KMS-11 (cell line): Measurements from ENCODE around the gene AMHR2.

Experiments used
- H2AFZ ChIP-seq: fragments of 200-600 bp; sonication (generic); 2 replicates; pipeline ENCODE4 v1.6.1; 2016; ENCODE audit warnings: antibody characterized with exemption, mixed run types, low read depth
- H3K27ac ChIP-seq: fragments of 200-600 bp; sonication (generic); 2 replicates; pipeline ENCODE4 v1.6.1; 2016; ENCODE audit warnings: mild to moderate bottlenecking, mixed run types
- H3K27me3 ChIP-seq: fragments of 200-600 bp; sonication (generic); 2 replicates; pipeline ENCODE4 v1.6.1; 2017; ENCODE audit warnings: mild to moderate bottlenecking, low read depth, mixed run types, moderate library complexity; ENCODE audit not compliant: insufficient read depth
- H3K36me3 ChIP-seq: fragments of 200-600 bp; sonication (generic); 2 replicates; pipeline ENCODE4 v1.6.1; 2017; ENCODE audit warnings: mild to moderate bottlenecking, mixed run types; ENCODE audit not compliant: insufficient read depth
- H3K4me1 ChIP-seq: fragments of 200-600 bp; sonication (generic); 2 replicates; pipeline ENCODE4 v1.6.1; 2016; ENCODE audit warnings: mild to moderate bottlenecking, low read depth, mixed run types; ENCODE audit not compliant: poor library complexity, severe bottlenecking
- H3K4me2 ChIP-seq: fragments of 200-600 bp; sonication (generic); 2 replicates; pipeline ENCODE4 v1.7.0; 2016; ENCODE audit warnings: mild to moderate bottlenecking, mixed run types
- H3K4me3 ChIP-seq: fragments of 200-600 bp; sonication (generic); IDR thresholded peaks from 2 replicates; pipeline ENCODE4 v1.6.1; 2017; ENCODE audit warnings: low read depth, low read length, mixed read lengths; ENCODE audit not compliant: insufficient read depth
- H3K79me2 ChIP-seq: fragments of 200-600 bp; sonication (generic); 2 replicates; pipeline ENCODE4 v1.6.1; 2016; ENCODE audit warnings: low read depth, mixed run types; ENCODE audit not compliant: insufficient read depth
- H3K9ac ChIP-seq: fragments of 200-600 bp; sonication (generic); 2 replicates; pipeline ENCODE4 v1.6.1; 2016; ENCODE audit warnings: mild to moderate bottlenecking, mixed run types
- H4K20me1 ChIP-seq: fragments of 200-600 bp; sonication (generic); 2 replicates; pipeline ENCODE4 v1.6.1; 2016; ENCODE audit warnings: mild to moderate bottlenecking, mixed run types; ENCODE audit not compliant: insufficient read depth
- CTCF ChIP-seq: fragments of 200-600 bp; sonication (generic); conservative IDR thresholded peaks from 2 replicates; pipeline ENCODE4 v1.6.1; 2017; ENCODE audit warnings: low read depth, mild to moderate bottlenecking, antibody characterized with exemption, low read length, moderate library complexity, mixed read lengths

AMHR2 gene

GRCh38 chr12:53451661-53452158, 28.1 kb downstream of the AMHR2 start, which contains the start of gene PCBP2:
Gene PCBP2, plus strand, starts transcription at chr12:53452102. Its CDS starts 2,699 bp downstream, at chr12:53454801.
- H2AFZ ChIP-seq, result peak within 1 kb of the TSS; percentile 9; the same call in 1 of the 2 replicates
- H3K4me1 ChIP-seq, result peaks cover 44% of the 10 kb centered on the region
- H3K4me3 ChIP-seq, result no peak within 1 kb of the TSS
- peaks cover 34% of the 10 kb centered on the region for H4K20me1 ChIP-seq
- peaks cover 29% of the 10 kb centered on the region for H3K36me3 ChIP-seq
- peak within 1 kb of the TSS; percentile 86 for H3K27ac ChIP-seq
- no peaks in the 10 kb centered on the region for H3K27me3 ChIP-seq
- TF ChIP-seq CTCF, result peak; percentile 97
- peaks cover 46% of the 10 kb centered on the region for H3K79me2 ChIP-seq
- peak within 1 kb of the TSS; percentile 93 for H3K4me2 ChIP-seq
- peak within 1 kb of the TSS; percentile 93 for H3K9ac ChIP-seq

- H3K27me3 ChIP-seq, result no peaks in the 10 kb centered on the region
- TF ChIP-seq CTCF, result peak; percentile 81
- peaks cover 37% of the 10 kb centered on the region for H3K36me3 ChIP-seq
- peaks cover 53% of the 10 kb centered on the region for H3K79me2 ChIP-seq
- peak overlapping the region; percentile 93 for H3K4me2 ChIP-seq
- H4K20me1 ChIP-seq, result peaks cover 41% of the 10 kb centered on the region
- H3K4me1 ChIP-seq, result peaks cover 51% of the 10 kb centered on the region
- H3K9ac ChIP-seq, result peak overlapping the region; percentile 93
- H3K4me3 ChIP-seq, result no peak overlapping the region
- peak overlapping the region; percentile 86 for H3K27ac ChIP-seq
- no peak overlapping the region for H2AFZ ChIP-seq
These were observed 28.8 kb downstream of the AMHR2 start for GRCh38 chr12:53452159-53453077.

GRCh38 chr12:53453953-53454640, 30.4 kb downstream of the AMHR2 start:
- H3K4me3 ChIP-seq, result no peak overlapping the region
- H3K36me3 ChIP-seq, result peaks cover 53% of the 10 kb centered on the region
- H2AFZ ChIP-seq, result no peak overlapping the region
- peaks cover 53% of the 10 kb centered on the region for H4K20me1 ChIP-seq
- H3K79me2 ChIP-seq, result peaks cover 70% of the 10 kb centered on the region
- H3K4me2 ChIP-seq, result peak overlapping the region; percentile 93
- no peaks in the 10 kb centered on the region for H3K27me3 ChIP-seq
- H3K9ac ChIP-seq, result peak overlapping the region; percentile 93
- peaks cover 68% of the 10 kb centered on the region for H3K4me1 ChIP-seq
- TF ChIP-seq CTCF, result peak; percentile 13; the same call in 1 of the 2 replicates
- H3K27ac ChIP-seq, result peak overlapping the region; percentile 86

GRCh38 chr12:53454707-53455106, 31.1 kb downstream of the AMHR2 start:
- H3K9ac ChIP-seq, result peak overlapping the region; percentile 93; the same call in 1 of the 2 replicates
- H3K4me1 ChIP-seq, result peaks cover 74% of the 10 kb centered on the region
- H2AFZ ChIP-seq, result no peak overlapping the region
- peak overlapping the region; percentile 93 for H3K4me2 ChIP-seq
- TF ChIP-seq CTCF, result 0 out of 2 replicates have a peak, but pooled peaks have one; percentile 11
- H3K79me2 ChIP-seq, result peaks cover 76% of the 10 kb centered on the region
- peaks cover 59% of the 10 kb centered on the region for H3K36me3 ChIP-seq
- peaks cover 55% of the 10 kb centered on the region for H4K20me1 ChIP-seq
- H3K27me3 ChIP-seq, result no peaks in the 10 kb centered on the region
- H3K4me3 ChIP-seq, result no peak overlapping the region
- H3K27ac ChIP-seq, result peak overlapping the region; percentile 86
